ENCODE data around the gene MAP4K5. TPM values are rescaled to one million over a fixed set of nuclear protein-coding genes. Genes with fewer than 3 reads are reported as not detected.

The MAP4K5 gene
- total RNA-seq (2022; extraction: Qiagen RNA extraction; ENCODE audit: low read depth): 38.9 to 45.6 TPM (median 44.7 TPM) in 5 replicates

GRCh38 chr14:50532502-50533240 lies at the start of gene MAP4K5:
Gene MAP4K5 (minus strand): TSS chr14:50532569. CDS start chr14:50532049, 520 bp downstream.

DNA sequence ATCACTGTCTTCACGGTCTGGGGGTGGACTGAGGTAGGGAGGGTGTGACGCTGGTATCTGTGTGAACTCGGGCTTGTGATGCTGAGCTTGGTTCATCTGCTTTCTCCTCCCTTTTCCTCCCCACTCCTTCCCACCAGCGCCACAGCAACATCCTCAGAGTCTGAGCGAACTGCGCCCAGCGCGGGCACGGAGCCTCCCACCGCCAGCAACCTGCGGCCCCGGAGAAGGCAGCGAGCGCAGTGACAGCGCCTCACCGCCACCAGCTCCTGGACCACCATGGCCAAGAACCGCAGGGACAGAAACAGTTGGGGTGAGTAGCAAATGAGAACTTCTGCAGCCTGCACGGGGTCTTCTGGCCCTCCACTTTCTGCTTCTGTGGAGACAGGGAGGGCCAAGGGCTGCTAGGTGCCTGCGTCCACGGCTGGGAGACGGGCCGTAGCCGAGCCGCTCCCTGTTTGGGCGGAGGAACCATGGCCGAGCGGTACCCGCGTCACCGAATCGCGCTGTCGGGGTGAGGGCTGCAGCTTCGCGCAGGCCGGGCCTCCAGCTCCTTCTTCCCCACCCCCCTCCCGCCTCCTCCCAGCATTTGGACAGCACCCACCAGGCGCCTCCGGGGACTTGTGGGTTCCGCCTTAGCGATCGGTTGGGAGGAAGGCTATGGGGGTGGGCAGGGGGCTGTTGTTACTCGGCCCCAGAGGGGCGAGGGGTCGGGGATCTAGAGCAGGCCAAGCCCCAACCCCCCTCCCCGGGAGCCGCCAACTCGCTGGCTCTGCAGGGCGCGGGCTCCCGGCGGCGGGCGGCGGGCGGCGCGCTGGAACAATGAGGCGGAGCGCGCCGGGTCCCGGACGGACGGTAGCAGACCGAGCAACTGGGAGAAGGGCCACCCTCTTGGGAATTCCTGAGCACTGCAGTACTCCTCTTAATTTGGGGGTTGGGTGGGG lies 27.9 kb upstream of the MAP4K5 start, which contains the start of gene ATL1:
ATL1 (plus strand) TSS at position 156 of the 941 bp plus-strand sequence; CDS start at position 277, 121 bp downstream.

GRCh38 chr14:50396631-50397389 lies 135.6 kb downstream of the MAP4K5 start, which contains the start of gene CDKL1:
Gene CDKL1 (minus strand): TSS chr14:50396881. CDS start chr14:50395868, 1,013 bp downstream.

Other genes with a start within 250 kb of the MAP4K5 start
- 9.2 to 11.9 TPM (median 11.0 TPM) in 5 replicates for gene L2HGDH, start 220.3 kb downstream of the MAP4K5 start, total RNA-seq (2022; extraction: Qiagen RNA extraction; ENCODE audit: low read depth)
- 10.9 to 14.1 TPM (median 11.5 TPM) in 5 replicates for gene DMAC2L, start 220.2 kb downstream of the MAP4K5 start, total RNA-seq (2022; extraction: Qiagen RNA extraction; ENCODE audit: low read depth)
- gene CDKL1, start 135.7 kb downstream of the MAP4K5 start, total RNA-seq (2022; extraction: Qiagen RNA extraction; ENCODE audit: low read depth): 5.2 to 18.9 TPM (median 7.1 TPM) in 5 replicates
- gene ATL1, start 27.6 kb upstream of the MAP4K5 start, total RNA-seq (2022; extraction: Qiagen RNA extraction; ENCODE audit: low read depth): 4.4 to 5.1 TPM (median 4.5 TPM) in 5 replicates
- 19.1 to 29.5 TPM (median 25.2 TPM) in 5 replicates for gene SAV1, start 135.7 kb upstream of the MAP4K5 start, total RNA-seq (2022; extraction: Qiagen RNA extraction; ENCODE audit: low read depth)